BLaER1 (cell line): ENCODE measurements around the gene DPPA5.
"Not testable (repeated sequence)": the region's sequence is repeated elsewhere in the genome, so short reads cannot be mapped to it uniquely, and the experiment has no call there.

ENCODE experiments used
- H3K27ac ChIP-seq: shearing (Covaris generic); formaldehyde crosslinking; 2 replicates; pipeline ENCODE4 v1.8.1; 2022
- H3K27me3 ChIP-seq: shearing (Covaris generic); formaldehyde crosslinking; 2 replicates; pipeline ENCODE4 v1.8.1; 2022
- H3K36me3 ChIP-seq: shearing (Covaris generic); formaldehyde crosslinking; 2 replicates; pipeline ENCODE4 v1.8.1; 2022
- H3K4me1 ChIP-seq: shearing (Covaris generic); formaldehyde crosslinking; 2 replicates; pipeline ENCODE4 v1.8.1; 2022
- H3K4me2 ChIP-seq: shearing (Covaris generic); formaldehyde crosslinking; 2 replicates; pipeline ENCODE4 v1.8.1; 2022
- H3K4me3 ChIP-seq: shearing (Covaris generic); formaldehyde crosslinking; 2 replicates; pipeline ENCODE4 v1.8.1; 2022
- H3K9ac ChIP-seq: shearing (Covaris generic); formaldehyde crosslinking; 2 replicates; pipeline ENCODE4 v1.8.1; 2022
- H3K9me3 ChIP-seq: shearing (Covaris generic); formaldehyde crosslinking; 2 replicates; pipeline ENCODE4 v1.8.1; 2022
- H4K20me1 ChIP-seq: shearing (Covaris generic); formaldehyde crosslinking; 2 replicates; pipeline ENCODE4 v1.8.1; 2022
- Cebpa-rat ChIP-seq: shearing (Covaris generic); IDR thresholded peaks from 2 replicates; pipeline ENCODE4 v1.8.1; 2022

Gene DPPA5

DNA sequence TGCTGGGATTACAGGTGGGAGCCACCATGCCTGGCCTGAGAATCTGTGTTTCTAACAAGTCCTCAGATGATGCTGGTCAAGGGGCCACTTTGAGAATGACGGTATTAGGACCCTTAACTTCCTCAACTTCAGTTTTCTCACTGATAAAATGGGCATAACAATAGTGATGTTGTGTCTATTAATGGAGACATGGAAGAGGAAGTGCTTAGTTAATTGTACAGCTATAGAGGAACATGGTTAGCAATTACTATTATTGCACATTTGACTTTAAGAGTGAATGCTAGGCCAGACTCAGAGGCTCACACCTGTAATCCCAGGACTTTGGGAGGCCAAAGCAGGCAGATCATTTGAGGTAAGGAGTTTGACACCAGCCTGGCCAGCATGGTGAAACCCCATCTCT, 12.7 kb downstream of the DPPA5 start:
- Histone ChIP-seq H3K4me2 (no peak overlapping the region), H4K20me1 (no peaks in the 10 kb centered on the region), H3K27me3 (no peaks in the 10 kb centered on the region), H3K9me3 (no peaks in the 10 kb centered on the region), H3K9ac (no peak overlapping the region), H3K36me3 (no peaks in the 10 kb centered on the region), H3K4me1 (no peaks in the 10 kb centered on the region), H3K27ac (no peak overlapping the region), H3K4me3 (no peak overlapping the region)
- no peak for TF ChIP-seq Cebpa-rat

GRCh38 chr6:73340048-73340447, 14.0 kb downstream of the DPPA5 start:
- no peak for TF ChIP-seq Cebpa-rat
- Histone ChIP-seq H4K20me1 (no peaks in the 10 kb centered on the region), H3K36me3 (no peaks in the 10 kb centered on the region), H3K27me3 (no peaks in the 10 kb centered on the region), H3K4me3 (no peak overlapping the region), H3K4me1 (no peaks in the 10 kb centered on the region), H3K9me3 (no peaks in the 10 kb centered on the region), H3K9ac (no peak overlapping the region), H3K4me2 (no peak overlapping the region), H3K27ac (no peak overlapping the region)

- Histone ChIP-seq H3K4me1 (no peaks in the 10 kb centered on the region), H3K36me3 (no peaks in the 10 kb centered on the region), H3K27ac (no peak overlapping the region), H3K4me2 (no peak overlapping the region), H4K20me1 (no peaks in the 10 kb centered on the region), H3K4me3 (no peak overlapping the region), H3K9ac (no peak overlapping the region), H3K27me3 (no peaks in the 10 kb centered on the region), H3K9me3 (no peaks in the 10 kb centered on the region)
- no peak for TF ChIP-seq Cebpa-rat
Measured at GRCh38 chr6:73339340-73339739, 14.7 kb downstream of the DPPA5 start.

DNA sequence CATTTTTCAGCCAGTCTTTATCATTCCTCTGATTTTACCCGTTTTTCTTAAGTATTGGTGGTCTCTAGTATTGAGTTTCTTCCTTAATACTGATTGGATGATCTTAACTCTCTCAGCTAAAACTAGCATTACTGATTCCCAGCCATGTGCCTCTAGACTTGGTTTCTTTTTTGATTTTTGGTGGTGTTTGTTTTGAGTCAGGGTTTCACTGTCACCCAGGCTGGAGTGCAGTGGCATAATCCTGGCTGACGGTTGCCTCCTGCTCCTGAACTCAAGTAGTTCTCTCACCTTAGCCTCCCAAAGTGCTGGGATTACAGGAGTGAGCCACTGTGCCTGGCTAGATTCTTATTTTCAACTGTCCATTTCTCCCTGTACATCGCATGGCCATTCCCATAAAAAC, 24.9 kb downstream of the DPPA5 start:
- TF ChIP-seq Cebpa-rat, result no peak
- H3K4me2 ChIP-seq, result no peak overlapping the region
- H3K27ac ChIP-seq, result no peak overlapping the region
- H3K4me1 ChIP-seq, result no peaks in the 10 kb centered on the region
- no peaks in the 10 kb centered on the region for H3K36me3 ChIP-seq
- no peak overlapping the region for H3K9ac ChIP-seq
- H3K9me3 ChIP-seq, result no peaks in the 10 kb centered on the region
- no peaks in the 10 kb centered on the region for H4K20me1 ChIP-seq
- H3K27me3 ChIP-seq, result no peaks in the 10 kb centered on the region
- no peak overlapping the region for H3K4me3 ChIP-seq

GRCh38 chr6:73328790-73329189, 25.3 kb downstream of the DPPA5 start:
- Histone ChIP-seq H3K4me1 (no peaks in the 10 kb centered on the region), H3K4me2 (no peak overlapping the region), H3K27me3 (no peaks in the 10 kb centered on the region), H3K9ac (no peak overlapping the region), H3K27ac (no peak overlapping the region), H3K4me3 (no peak overlapping the region), H4K20me1 (no peaks in the 10 kb centered on the region), H3K36me3 (no peaks in the 10 kb centered on the region), H3K9me3 (no peaks in the 10 kb centered on the region)
- no peak for TF ChIP-seq Cebpa-rat

GRCh38 chr6:73325656-73326055, 28.4 kb downstream of the DPPA5 start:
- Histone ChIP-seq H3K27me3 (no peaks in the 10 kb centered on the region), H3K4me1 (no peaks in the 10 kb centered on the region), H3K27ac (no peak overlapping the region), H3K4me2 (no peak overlapping the region), H4K20me1 (no peaks in the 10 kb centered on the region), H3K36me3 (no peaks in the 10 kb centered on the region), H3K4me3 (no peak overlapping the region), H3K9me3 (no peaks in the 10 kb centered on the region), H3K9ac (no peak overlapping the region)
- no peak for TF ChIP-seq Cebpa-rat

GRCh38 chr6:73323323-73323722, 30.8 kb downstream of the DPPA5 start:
- Histone ChIP-seq H3K4me1 (no peaks in the 10 kb centered on the region), H3K4me3 (no peak overlapping the region), H3K36me3 (no peaks in the 10 kb centered on the region), H4K20me1 (no peaks in the 10 kb centered on the region), H3K9ac (no peak overlapping the region), H3K27me3 (no peaks in the 10 kb centered on the region), H3K27ac (no peak overlapping the region), H3K9me3 (peaks cover 17% of the 10 kb centered on the region), H3K4me2 (no peak overlapping the region)
- TF ChIP-seq Cebpa-rat, result no peak

DNA sequence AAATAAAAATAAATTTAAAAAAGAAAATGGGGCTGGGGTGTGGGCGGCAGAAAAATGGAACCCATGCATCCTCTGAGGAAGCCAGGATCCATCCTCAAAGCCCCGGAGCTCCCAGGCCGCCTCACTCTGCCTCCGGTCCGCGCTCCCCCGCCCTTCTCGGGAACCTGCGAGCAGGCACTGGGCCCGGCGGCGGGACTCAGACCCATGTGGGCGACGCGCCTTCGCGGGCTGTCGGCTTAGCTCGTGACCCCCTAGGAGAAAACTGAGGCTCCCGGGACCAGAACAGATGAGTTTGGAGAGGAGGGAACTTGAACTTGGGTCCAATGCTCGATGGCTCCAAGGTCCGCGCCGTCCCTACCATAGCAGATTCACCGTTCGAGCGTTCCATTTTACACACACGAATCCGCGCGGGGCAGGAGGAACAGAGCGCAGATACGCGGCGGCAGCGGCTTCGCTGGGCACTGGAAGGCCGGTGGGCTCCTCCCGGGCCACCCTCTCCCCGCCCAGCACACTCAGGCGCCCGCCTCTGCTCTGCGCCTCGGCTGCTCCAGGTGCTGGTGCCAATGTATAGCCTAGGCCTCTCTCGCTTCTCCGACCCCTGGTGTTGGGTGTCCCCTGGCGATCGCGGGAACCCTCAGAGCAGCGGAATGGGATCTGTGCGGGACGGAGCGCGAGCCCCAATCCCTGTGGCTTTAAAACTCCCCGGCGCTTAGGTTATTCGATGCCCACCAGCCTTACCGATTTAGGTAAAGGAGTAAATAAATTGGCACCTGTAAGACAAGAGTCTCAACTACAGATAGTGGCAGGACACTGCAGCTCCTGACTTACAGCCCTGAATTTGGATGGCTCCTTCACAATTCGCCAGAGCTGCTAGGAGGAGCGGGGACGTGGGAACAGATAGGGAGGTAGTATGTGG, 39.2 kb downstream of the DPPA5 start:
- Histone ChIP-seq H3K4me2 (no peak overlapping the region), H3K9ac (no peak overlapping the region), H3K36me3 (no peaks in the 10 kb centered on the region), H3K27ac (no peak overlapping the region), H3K9me3 (peaks cover 42% of the 10 kb centered on the region), H3K4me1 (peaks cover 4% of the 10 kb centered on the region; the same call in 1 of the 2 replicates), H4K20me1 (no peaks in the 10 kb centered on the region), H3K4me3 (no peak overlapping the region), H3K27me3 (no peaks in the 10 kb centered on the region)
- no peak for TF ChIP-seq Cebpa-rat

DNA sequence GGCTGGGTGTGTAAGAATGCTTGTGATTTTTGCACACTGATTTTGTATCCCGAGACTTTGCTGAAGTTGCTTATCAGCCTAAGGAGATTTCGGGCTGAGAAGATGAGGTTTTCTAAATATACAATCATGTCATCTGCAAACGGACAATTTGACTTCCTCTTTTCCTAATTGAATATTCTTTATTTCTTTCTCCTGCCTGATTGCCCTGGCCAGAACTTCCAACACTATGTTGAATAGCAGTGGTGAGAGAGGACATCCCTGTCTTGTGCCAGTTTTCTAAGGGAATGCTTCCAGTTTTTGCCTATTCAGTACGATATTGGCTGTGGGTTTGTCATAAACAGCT, 43.6 kb downstream of the DPPA5 start:
- H3K27ac ChIP-seq, result peak overlapping the region; percentile 83
- peak overlapping the region; percentile 80 for H3K4me3 ChIP-seq
- peaks cover 41% of the 10 kb centered on the region for H3K4me1 ChIP-seq
- H3K9me3 ChIP-seq, result peaks cover 13% of the 10 kb centered on the region
- not testable (repeated sequence) for H4K20me1 ChIP-seq, H3K36me3 ChIP-seq, H3K27me3 ChIP-seq
- peak overlapping the region; percentile 94 for H3K4me2 ChIP-seq
- peak overlapping the region; percentile 86 for H3K9ac ChIP-seq

GRCh38 chr6:73309785-73310502, 44.1 kb downstream of the DPPA5 start:
- peaks cover 8% of the 10 kb centered on the region for H3K9me3 ChIP-seq
- H3K27me3 ChIP-seq, result no peaks in the 10 kb centered on the region
- H3K4me1 ChIP-seq, result peaks cover 46% of the 10 kb centered on the region
- H3K9ac ChIP-seq, result peak overlapping the region; percentile 86
- peak overlapping the region; percentile 80 for H3K4me3 ChIP-seq
- peak overlapping the region; percentile 83 for H3K27ac ChIP-seq
- H3K4me2 ChIP-seq, result peak overlapping the region; percentile 94
- no peaks in the 10 kb centered on the region for H4K20me1 ChIP-seq
- no peak for TF ChIP-seq Cebpa-rat
- no peaks in the 10 kb centered on the region for H3K36me3 ChIP-seq
